B cell (primary cell): ENCODE results near the gene SCN4B. TPM values are rescaled to one million over a fixed set of nuclear protein-coding genes. Genes with fewer than 3 reads are reported as not detected.

Experiments
- ATAC-seq: fragments of 200-7000 bp; cut with Tn5 transposase; one replicate; pipeline ENCODE4 v1.10.0; 2021; ENCODE audit warnings: low read depth, mild to moderate bottlenecking, moderate number of reproducible peaks, moderate library complexity
- CTCF ChIA-PET: fragments of 350-600 bp; sonication (Branson Sonifier 250); formaldehyde crosslinking; loops from one replicate; lab custom pipeline; 2021; ENCODE audit warnings: antibody characterized with exemption, inconsistent platforms; lab: Charles Lee
- POLR2A ChIA-PET: fragments of 350-600 bp; sonication (Branson Sonifier 250); formaldehyde crosslinking; loops from one replicate; lab custom pipeline; 2021; ENCODE audit warnings: antibody characterized with exemption; lab: Charles Lee
- DNase-seq: peaks from one replicate; pipeline ENCODE4 v3.0.0; 2013
- H2AFZ ChIP-seq: 2 replicates; pipeline ENCODE4 v1.6.1; 2012; ENCODE audit warnings: mild to moderate bottlenecking, low read depth, low read length; ENCODE audit not compliant: insufficient read depth, poor library complexity, severe bottlenecking
- H3K27ac ChIP-seq, 2 donors: 1 replicate in 1 of 2; 2 replicates in 1 of 2; pipeline ENCODE4 v1.5.1; 2012 to 2013; ENCODE audit warnings: low read length in 2 of 2, mild to moderate bottlenecking in 2 of 2, moderate library complexity in 1 of 2
- H3K27me3 ChIP-seq, 4 experiments: fragments of 200-600 bp in 1 of 4; sonication (generic) in 1 of 4; replicated peaks in 1 of 4; 1 replicate in 2 of 4; 2 replicates in 2 of 4; pipeline versions ENCODE4 v1.6.1 to v1.7.0; 2013 to 2016; ENCODE audit warnings: low read length in 3 of 4, mild to moderate bottlenecking in 2 of 4, mixed read lengths in 1 of 4, moderate library complexity in 1 of 4; ENCODE audit not compliant: insufficient read depth in 4 of 4, control insufficient read depth in 3 of 4; ENCODE audit errors: control extremely low read depth in 1 of 4
- H3K36me3 ChIP-seq, 2 experiments: replicated peaks in 1 of 2; 1 replicate in 1 of 2; 2 replicates in 1 of 2; pipeline versions ENCODE4 v1.6.1 to v1.7.1; 2013; ENCODE audit warnings: low read length in 1 of 2; ENCODE audit not compliant: insufficient read depth in 2 of 2, control insufficient read depth in 1 of 2; ENCODE audit errors: control extremely low read depth in 1 of 2, extremely low read depth in 1 of 2
- H3K4me1 ChIP-seq, 2 donors: fragments of 200-600 bp in 1 of 2; sonication (generic) in 1 of 2; 1 replicate in 1 of 2; 2 replicates in 1 of 2; pipeline versions ENCODE4 v1.5.1 to v1.6.1; 2013 to 2017; ENCODE audit warnings: low read length in 2 of 2; ENCODE audit not compliant: control insufficient read depth in 2 of 2, insufficient read depth in 2 of 2
- H3K4me2 ChIP-seq: replicated peaks from 2 replicates; pipeline ENCODE3; 2012; ENCODE audit warnings: mild to moderate bottlenecking, low read depth, low read length; ENCODE audit not compliant: poor library complexity, severe bottlenecking
- H3K4me3 ChIP-seq, 5 experiments: fragments of 200-600 bp in 1 of 5; sonication (generic) in 1 of 5; 1 replicate in 3 of 5; 2 replicates in 2 of 5; pipeline versions ENCODE4 v1.5.1 to v1.7.0; 2011 to 2016; ENCODE audit warnings: low read length in 4 of 5, mild to moderate bottlenecking in 4 of 5, low read depth in 2 of 5, control low read depth in 1 of 5, moderate library complexity in 1 of 5; ENCODE audit not compliant: insufficient read depth in 1 of 5; ENCODE audit errors: control extremely low read depth in 1 of 5, extremely low read depth in 1 of 5
- H3K79me2 ChIP-seq: fragments of 200-600 bp; sonication (generic); one replicate; pipeline ENCODE4 v1.6.0; 2016; ENCODE audit warnings: low read length; ENCODE audit not compliant: control insufficient read depth, insufficient read depth
- H3K9ac ChIP-seq: fragments of 200-600 bp; sonication (generic); 2 replicates; pipeline ENCODE4 v1.6.1; 2017; ENCODE audit warnings: mild to moderate bottlenecking, low read length, moderate library complexity
- H3K9me3 ChIP-seq, 3 donors: one replicate each; pipeline versions ENCODE4 v1.6.1 to v1.7.1; 2013; ENCODE audit warnings: low read length in 2 of 3; ENCODE audit not compliant: control insufficient read depth in 2 of 3, insufficient read depth in 1 of 3; ENCODE audit errors: control extremely low read depth in 1 of 3
- H4K20me1 ChIP-seq: 2 replicates; pipeline ENCODE4 v1.6.0; 2012; ENCODE audit warnings: mild to moderate bottlenecking, low read length; ENCODE audit not compliant: insufficient read depth, control insufficient read depth, poor library complexity, severe bottlenecking
- H3K27ac Mint-ChIP-seq: one replicate; pipeline ENCODE4 v1.8.0; 2021; ENCODE audit warnings: mixed read lengths
- H3K27me3 Mint-ChIP-seq: one replicate; pipeline ENCODE4 v1.8.0; 2021; ENCODE audit warnings: mixed read lengths
- H3K4me1 Mint-ChIP-seq: one replicate; pipeline ENCODE4 v1.8.0; 2021; ENCODE audit warnings: mixed read lengths
- H3K4me3 Mint-ChIP-seq: one replicate; pipeline ENCODE4 v1.8.0; 2021; ENCODE audit warnings: mixed read lengths
- H3K9me3 Mint-ChIP-seq: one replicate; pipeline ENCODE4 v1.8.0; 2022; ENCODE audit warnings: mixed read lengths; ENCODE audit not compliant: insufficient read depth
- CTCF ChIP-seq: fragments of 200-600 bp; IDR thresholded peaks from one replicate; pipeline ENCODE4 v1.8.0; 2022; ENCODE audit warnings: antibody characterized with exemption, mild to moderate bottlenecking
- EZH2 ChIP-seq: IDR thresholded peaks from 2 replicates; pipeline ENCODE4 v1.6.1; 2012; ENCODE audit warnings: borderline replicate concordance, low read depth, mild to moderate bottlenecking, moderate library complexity, low read length; ENCODE audit not compliant: insufficient read depth, poor library complexity, severe bottlenecking
- WGBS: methylation state at CpG from one replicate; pipeline ENCODE4 v1.1.5; 2013; ENCODE audit warnings: missing lambda C conversion rate; ENCODE audit not compliant: insufficient coverage; 5-methylcytosine and 5-hydroxymethylcytosine counted together
- intact Hi-C: fragments of 100-400 bp; cut with micrococcal nuclease; formaldehyde crosslinking; loops from one replicate; pipeline ENCODE4 v1.10.0; 2022
- polyA plus RNA-seq: library from polyadenylated mRNA; depleted of rRNA; stranded (reverse); fragments of >200 nt; gene quantifications from 2 replicates; pipeline ENCODE4 v1.2.3, GENCODE V29; 2012
- total RNA-seq, 2 donors: library from RNA; stranded (reverse); fragments of 120-200 nt in 1 of 2; gene quantifications; 1 replicate in 1 of 2; 2 replicates in 1 of 2; pipeline versions ENCODE4 v1.2.3 to v1.2.4, GENCODE V29; 2013 to 2022

Gene SCN4B
- total and polyA plus RNA-seq, 2 donors (not counting 1 experiment from before 2014, with no cell fraction given) = not detected

GRCh38 chr11:118163494-118163893, 10.9 kb upstream of the SCN4B start:
- H4K20me1 ChIP-seq = no peaks in the 10 kb centered on the region
- no peaks in the 10 kb centered on the region for H3K4me1 Mint-ChIP-seq
- WGBS = 82% methylated on average over 5 of the region's 5 CpGs
- ChIA-PET POLR2A (interaction anchor here (0.6 kb wide), 1 partner anchor 93 kb away, joined by 3 read pairs; no protein-coding TSS in a partner anchor), CTCF (interaction anchor here (1.1 to 2.0 kb wide), 2 partner anchors 8 to 10 kb away, joined by 4 to 5 read pairs; no protein-coding TSS in a partner anchor)
- H3K9me3 ChIP-seq = no peaks in the 10 kb centered on the region
- no peak overlapping the region for H3K4me2 ChIP-seq
- intact Hi-C loops = no loop called here
- H3K4me1 ChIP-seq = no peaks in the 10 kb centered on the region
- ATAC-seq (no peak), DNase-seq (no peak)
- H3K36me3 ChIP-seq = no peaks in the 10 kb centered on the region
- TF ChIP-seq EZH2 (no peak), CTCF (no peak)
- H2AFZ ChIP-seq = no peak overlapping the region
- H3K27ac ChIP-seq = no peak overlapping the region
- H3K27me3 ChIP-seq = peaks cover 0 to 20% (median 2%) of the 10 kb centered on the region in 4 experiments
- H3K79me2 ChIP-seq = no peaks in the 10 kb centered on the region
- H3K4me3 ChIP-seq = no peak overlapping the region
- no peak overlapping the region for H3K27ac Mint-ChIP-seq
- H3K4me3 Mint-ChIP-seq = no peak overlapping the region
- no peak overlapping the region for H3K9ac ChIP-seq
- H3K27me3 Mint-ChIP-seq = peaks cover 41% of the 10 kb centered on the region
- no peaks in the 10 kb centered on the region for H3K9me3 Mint-ChIP-seq

- no peaks in the 10 kb centered on the region for H3K4me1 Mint-ChIP-seq
- H3K79me2 ChIP-seq = no peaks in the 10 kb centered on the region
- POLR2A ChIA-PET = interaction anchor here (0.6 kb wide), 1 partner anchor 93 kb away, joined by 3 read pairs; no protein-coding TSS in a partner anchor
- H4K20me1 ChIP-seq = no peaks in the 10 kb centered on the region
- H3K4me3 Mint-ChIP-seq = no peak overlapping the region
- peaks cover 0 to 21% (median 2%) of the 10 kb centered on the region in 4 experiments for H3K27me3 ChIP-seq
- no peak overlapping the region for H3K27ac Mint-ChIP-seq
- H3K4me2 ChIP-seq = no peak overlapping the region
- CTCF ChIA-PET = interaction anchor here (2.0 kb wide), 1 partner anchor 9 kb away, joined by 5 read pairs; no protein-coding TSS in a partner anchor
- no peaks in the 10 kb centered on the region for H3K4me1 ChIP-seq
- no peak for DNase-seq
- no peaks in the 10 kb centered on the region for H3K9me3 Mint-ChIP-seq
- H3K36me3 ChIP-seq = no peaks in the 10 kb centered on the region
- no peak overlapping the region for H2AFZ ChIP-seq
- intact Hi-C loops = no loop called here
- H3K9me3 ChIP-seq = no peaks in the 10 kb centered on the region
- H3K27me3 Mint-ChIP-seq = peaks cover 36% of the 10 kb centered on the region
- H3K9ac ChIP-seq = no peak overlapping the region
- no peak for ATAC-seq
- 83% methylated on average over 1 of the region's 3 CpGs for WGBS
- H3K27ac ChIP-seq = no peak overlapping the region
- TF ChIP-seq CTCF (no peak), EZH2 (no peak)
- H3K4me3 ChIP-seq = no peak overlapping the region
Observed at GRCh38 chr11:118162846-118163245, 10.2 kb upstream of the SCN4B start.
